ENCODE results near the gene TBC1D10A.

The TBC1D10A gene

DNA sequence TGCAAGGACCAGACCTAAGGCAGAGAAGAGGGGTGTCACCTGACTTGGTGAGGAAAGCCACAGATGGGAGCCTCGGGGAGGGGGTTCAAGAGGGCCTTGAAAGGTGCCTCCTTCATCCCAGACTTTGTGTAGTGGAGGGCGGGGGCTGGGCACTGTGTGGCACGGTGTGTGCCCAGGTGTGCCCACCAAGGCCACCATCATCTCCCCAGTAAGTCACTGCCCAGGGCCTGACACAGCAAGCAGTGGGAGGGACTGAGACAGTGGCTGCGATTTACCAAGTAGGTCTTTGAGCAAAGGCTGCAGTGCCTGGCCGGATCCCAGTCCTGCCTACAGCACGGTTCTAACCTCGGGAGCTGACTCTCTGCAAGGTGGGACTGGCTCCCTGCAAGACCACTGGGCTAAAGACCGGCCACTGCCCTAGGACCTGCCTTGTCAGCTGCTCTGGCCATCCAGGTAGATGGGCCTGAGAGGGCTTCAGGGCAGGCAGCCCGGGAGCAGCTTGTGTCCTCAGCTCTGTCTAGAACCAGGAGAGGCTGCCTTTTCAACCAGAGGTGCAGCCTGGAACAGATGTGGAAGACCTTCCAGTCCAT is 61.5 kb downstream of the TBC1D10A start:
- DNase-seq = no peak

DNA sequence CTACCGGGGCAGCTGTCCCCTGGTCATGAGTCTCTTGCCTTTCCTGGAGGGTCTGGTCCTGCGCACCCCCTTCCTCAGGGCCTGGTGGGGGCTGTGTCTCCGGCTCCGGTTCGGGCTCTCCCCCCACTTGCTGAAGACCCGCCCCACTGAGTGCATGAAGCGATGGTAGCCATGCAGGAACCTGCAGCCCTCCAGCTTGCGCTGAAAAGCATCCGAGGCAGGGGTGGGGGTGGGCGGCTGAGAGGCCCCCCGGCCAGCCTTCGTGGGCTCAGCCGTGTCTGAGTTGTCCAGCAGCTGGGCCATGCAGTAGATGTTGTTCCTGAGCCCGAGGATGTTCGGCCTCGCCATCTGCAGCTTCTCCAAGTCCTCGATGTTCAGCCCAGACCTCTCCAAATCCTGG is 62.9 kb downstream of the TBC1D10A start:
- DNase-seq = no peak

DNA sequence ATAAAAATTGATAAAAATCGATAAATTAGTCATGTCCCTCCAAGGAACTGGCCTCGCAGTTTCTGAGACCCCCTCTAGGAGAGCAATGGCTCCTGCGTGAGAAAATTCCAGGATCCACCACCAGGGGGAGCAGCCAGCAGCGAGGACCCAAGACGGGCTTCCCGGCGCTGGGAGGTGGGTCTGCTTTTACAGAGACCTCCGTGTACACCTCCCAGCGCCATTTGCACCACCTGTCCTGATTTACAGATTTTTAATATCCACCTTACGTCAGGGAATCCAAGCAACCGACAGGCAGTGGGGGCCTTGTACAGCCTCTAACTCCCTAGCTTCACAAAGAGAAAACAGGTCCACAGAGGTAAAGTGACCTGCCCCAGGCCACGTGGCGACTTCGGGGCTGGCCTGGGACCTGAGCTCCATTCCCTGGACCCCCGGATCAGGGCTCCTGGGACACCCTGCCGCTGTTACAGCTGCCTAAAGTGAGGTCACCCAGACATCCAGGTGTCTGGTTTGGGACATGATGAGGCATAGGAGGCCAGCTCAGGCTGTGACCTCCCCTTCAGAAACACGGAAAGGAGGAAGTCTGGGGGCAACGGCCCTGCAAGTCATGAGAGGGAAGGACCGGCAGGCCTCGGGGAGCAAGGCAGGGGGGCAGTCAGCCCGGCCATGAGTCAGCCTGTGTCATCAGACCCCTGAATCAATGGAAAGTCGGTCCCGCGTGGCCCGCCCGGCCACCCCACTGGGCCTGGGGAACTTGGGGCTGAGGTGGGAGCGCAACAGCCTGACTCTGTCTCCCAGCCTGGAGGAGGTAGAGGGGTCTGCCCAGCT is 63.6 kb downstream of the TBC1D10A start:
- peak; percentile 88 for DNase-seq

DNA sequence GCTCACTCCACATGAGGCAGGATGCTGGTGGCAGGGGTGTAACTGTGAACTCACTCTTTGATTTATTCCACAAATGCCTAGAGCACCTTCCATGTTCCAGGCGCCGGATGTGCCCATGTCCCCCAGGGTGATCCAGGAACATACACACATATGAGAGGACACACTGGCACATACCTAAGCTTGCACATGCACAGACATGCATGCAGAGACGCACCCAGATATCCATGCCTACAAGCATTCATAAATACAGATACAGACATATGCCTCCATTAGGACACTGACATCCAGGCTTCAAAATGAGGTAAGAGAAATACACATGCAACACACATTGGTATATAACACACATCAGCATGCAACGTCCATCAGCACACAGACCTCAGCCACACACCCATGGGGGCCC is 64.6 kb downstream of the TBC1D10A start:
- no peak for DNase-seq

DNA sequence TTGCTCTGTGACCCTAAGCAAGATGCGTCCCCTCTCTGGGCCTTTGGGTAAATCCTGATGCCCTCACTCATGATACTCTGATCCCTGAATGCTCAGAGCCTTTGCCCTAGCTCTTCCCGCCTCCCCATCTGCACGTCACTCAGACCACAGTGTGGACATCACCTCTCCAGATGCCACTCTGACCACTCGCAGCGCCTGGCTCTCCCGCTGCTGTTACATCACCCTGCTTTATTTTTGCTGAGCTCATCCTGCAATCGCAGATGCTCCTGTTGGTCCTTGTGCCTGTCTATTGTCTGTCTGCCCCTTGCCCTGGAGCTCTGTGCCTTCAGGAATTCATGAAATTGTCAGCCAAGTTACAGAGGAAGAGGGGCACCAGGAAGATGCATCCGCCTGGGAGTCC is 65.6 kb downstream of the TBC1D10A start:
- DNase-seq = no peak

DNA sequence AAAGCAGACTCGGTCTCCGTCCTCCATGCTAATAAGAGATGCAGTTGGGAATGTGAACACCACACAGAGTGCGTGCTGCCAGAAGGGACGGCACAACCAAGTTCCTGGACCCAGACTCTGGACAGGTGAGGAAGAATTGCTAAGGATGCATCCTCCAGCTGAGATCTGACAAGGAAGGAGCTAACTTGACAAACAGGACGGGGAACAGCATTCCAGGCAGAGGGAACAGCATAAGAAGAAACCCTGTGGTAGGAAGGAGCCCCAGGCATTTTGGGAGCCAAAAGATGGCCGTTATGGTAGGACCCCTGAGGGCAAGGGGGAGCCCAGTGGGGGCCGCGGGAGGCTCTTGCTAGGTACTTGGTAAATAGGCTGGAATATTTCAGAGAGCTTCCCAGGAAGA is 66.1 kb downstream of the TBC1D10A start:
- no peak for DNase-seq

DNA sequence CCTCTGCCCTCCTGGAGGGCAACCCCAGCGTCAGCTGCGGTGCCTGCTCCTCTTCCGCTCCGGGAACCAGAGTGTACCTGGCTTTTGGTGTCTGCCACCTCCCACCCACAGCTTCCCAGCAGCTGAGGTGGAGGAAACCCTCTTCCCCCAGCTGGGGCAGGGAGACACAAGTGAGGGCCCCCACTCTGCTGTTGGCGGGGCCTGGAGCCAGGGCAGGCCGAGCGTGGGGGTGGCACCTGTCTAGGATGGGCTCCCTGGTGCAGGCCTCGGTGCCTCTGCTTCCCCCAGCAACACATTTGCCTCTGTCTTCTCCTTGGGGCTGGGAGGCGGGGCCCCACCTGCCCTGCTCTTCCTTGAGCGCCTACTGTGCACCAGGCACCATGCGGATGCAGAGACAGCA is 66.5 kb downstream of the TBC1D10A start:
- DNase-seq = no peak

DNA sequence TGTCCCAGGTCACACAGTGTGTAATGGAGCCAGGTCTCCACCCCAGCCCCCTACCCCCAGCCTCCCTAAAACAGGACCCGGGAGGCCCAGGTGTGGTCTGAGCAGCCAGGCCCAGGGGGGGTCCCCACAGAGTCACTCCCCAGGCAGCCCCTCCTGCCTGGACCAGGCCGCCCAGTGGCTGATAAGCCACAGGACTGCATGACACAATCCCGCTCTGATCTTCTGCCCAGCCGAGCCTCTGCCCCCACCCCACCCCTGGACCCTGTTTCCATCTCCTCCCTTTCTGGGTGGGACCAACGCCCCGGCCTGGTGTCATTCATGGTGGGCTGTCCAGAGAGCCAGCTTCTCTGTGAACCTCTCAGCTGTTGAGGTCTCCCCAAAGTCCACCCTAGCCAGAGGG is 72.4 kb downstream of the TBC1D10A start:
- DNase-seq = no peak

DNA sequence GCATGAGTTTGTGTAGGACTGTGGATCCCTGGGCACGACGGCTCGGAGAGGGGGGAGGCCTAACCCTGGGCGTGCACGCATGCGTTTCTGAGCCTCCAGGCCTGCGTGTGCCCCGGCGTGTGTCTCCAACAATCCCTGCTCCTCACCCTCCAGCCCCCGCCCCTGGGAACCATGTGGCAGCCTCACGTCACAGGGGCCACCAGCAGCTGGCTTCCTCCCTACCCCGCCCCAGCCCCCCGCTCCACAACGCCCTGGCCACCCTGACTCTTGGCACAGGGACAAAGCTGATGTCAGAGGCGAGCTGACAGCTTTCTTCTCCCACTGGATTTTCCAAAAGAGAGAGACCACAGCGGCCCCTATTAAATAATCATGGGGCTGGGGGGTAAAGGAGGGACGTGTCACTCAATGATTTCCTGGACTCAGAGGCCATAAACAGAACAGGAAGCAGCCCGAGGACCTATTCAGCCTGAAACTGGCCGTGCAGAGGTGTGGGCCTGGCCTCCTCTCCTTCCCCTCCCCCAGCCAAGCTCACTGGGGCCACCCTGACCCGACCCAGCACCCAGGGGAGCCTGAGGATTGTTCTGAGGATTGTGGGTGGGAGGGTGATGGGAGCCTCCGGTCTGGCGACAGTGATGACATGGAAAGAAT is 73.4 kb downstream of the TBC1D10A start:
- no peak for DNase-seq

DNA sequence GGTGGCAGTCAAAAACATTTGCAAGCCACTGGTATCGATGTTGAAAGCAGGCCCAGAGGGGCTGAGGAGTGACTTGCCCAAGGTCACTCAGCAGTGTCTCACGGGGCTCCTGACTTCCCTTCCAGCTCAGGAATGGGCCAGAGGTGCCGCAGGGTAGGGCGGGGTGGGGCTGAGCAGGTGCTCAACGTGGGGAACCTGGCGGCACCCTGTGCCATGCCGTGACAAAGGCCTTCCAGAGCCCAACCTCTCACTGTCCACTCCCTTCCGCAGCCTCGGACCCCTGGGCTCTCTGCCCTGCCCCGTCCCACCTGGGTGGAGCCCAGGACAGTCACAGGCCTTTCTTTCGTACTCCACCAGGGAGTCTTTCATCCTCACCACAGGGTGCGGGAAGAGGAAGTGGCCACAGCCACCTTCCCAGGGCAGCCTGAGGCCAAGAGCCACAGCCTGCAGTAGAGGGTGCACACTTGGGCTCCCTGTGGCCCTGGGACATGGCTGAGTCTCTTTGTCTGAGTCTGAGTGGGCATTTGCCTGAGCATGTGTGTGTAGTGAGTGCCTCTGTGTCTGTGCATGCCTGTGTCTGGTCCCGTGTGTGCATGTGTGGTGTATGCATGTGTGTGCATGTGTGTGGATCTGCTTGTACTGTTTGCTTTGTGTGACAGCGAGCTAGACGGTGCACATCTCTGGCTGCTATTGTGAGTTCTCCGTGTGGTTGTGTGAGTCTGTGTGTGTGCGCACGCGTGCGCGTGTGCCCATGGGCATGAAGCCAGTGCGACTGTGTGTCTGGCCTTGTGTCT is 74.1 kb downstream of the TBC1D10A start:
- no peak for DNase-seq

DNA sequence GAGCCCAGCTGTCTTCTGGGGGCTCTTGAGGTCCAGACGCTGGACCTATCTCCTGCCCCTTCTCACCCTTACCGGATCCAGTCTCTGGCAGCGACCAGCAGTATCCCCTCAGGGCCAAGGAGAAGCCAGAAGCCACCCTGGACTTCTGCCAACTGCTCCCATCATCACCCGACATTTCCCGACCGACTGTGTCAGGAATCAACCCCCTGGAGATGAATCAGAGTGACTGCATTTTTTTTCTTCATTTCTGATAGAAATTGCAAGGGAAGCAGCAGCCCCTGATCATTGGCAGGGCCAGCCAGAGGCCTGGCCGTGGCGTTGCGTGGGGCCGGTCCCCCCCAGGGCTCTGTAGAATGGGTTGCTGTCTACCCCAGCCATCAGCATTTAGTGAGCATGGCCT is 75.0 kb downstream of the TBC1D10A start:
- no peak for DNase-seq

DNA sequence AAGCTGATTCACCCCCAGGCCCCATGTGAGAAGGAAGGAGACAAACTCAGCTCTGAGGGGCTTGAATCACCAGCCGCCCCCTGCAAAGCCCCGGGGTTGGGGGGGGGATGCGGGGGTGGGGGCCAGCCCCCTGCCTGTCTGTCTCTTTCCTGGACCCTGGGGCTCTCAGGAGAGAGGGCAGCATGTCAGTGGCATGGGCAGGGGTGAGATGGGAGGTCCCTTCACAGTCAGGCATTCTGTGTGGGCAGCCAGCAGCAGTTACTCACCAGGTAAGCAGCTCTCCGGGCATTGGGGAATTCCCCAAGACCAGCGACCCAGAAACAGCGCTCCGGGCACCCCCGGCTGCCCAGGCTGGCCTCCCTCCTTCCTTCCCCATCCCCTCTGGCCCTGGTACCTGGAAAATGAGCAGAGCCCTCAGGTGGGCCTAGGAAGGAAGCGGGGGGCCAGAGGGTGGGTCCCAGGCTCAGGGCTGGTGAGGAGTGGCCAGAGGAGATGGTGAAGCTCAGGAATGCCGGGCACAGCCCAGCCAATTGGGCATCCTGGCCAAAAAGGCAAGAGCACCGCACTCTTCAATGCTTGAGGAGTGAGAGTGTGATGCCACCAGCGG is 76.0 kb downstream of the TBC1D10A start:
- peak; percentile 69 for DNase-seq

DNA sequence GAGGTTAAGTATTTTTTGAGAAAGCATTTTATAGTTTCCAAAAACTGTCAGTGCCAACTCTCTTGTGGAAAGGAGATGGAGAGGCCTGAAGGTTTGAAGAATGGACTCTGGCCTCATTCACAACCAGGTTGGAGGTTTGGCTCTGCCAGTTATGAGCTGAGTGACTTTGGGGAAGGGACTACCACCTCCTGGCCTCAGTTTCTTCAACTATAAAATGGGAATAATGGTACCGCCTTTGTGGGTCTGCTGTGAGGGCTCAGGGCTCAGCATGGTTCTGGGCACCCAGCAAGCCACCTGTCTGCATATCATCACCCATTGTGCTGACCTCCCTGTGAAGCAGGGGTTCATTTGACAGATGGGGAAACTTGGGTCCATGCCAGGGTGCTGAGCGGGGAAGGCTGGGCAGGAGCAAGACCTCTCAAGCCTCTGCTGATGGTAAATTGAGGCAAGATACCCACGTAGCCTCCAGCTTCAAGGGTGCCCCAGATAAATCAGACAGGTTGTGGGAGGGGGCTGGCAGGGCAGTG is 76.6 kb downstream of the TBC1D10A start:
- no peak for DNase-seq

DNA sequence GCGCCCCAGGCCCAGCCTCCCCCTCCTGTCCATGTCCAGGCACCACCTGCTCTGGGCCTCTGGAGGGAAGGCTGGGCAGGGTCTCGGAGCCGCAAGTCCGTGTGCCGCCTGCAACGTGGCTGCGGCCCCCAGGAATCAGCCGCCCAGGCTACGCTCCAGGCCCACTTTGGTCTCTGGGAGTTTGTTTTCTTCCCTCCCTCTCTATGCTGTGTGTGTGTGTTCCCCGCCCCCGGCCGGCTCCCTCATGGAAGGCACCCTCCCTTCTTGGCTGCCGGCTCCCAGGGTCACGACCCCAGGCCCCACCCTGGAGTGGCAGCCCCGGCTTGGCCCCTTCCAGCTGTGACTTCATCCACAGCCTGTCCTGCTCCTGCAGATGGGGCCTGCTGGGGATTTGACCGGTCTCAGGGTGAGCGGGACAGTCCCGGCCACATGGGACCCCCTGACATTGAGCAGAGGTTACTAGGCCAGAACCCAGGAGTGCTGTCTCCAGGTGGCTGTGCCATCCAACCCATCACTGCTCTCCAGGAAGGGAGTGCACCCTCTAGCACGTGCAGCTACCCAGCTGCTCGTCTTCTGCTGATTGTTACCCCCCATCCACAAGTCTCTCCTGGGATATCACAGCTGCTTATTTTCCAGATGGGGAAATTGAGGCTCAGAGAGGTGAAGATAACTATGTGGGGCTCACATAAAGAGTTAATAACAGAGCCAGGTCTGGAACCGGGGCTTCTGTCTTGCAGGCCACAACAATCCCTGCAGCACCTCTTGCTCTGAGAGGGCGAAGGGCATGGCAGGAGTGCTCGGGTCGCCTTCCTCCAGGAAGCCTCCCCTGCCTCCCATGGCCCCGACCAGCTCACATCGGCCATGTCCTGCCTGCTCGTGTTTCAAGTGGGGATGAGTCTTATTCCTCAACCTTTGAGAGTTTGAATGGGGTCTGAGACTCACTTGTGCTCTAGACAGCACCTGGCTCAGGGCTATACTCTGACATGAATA is 77.4 kb downstream of the TBC1D10A start:
- no peak for DNase-seq

DNA sequence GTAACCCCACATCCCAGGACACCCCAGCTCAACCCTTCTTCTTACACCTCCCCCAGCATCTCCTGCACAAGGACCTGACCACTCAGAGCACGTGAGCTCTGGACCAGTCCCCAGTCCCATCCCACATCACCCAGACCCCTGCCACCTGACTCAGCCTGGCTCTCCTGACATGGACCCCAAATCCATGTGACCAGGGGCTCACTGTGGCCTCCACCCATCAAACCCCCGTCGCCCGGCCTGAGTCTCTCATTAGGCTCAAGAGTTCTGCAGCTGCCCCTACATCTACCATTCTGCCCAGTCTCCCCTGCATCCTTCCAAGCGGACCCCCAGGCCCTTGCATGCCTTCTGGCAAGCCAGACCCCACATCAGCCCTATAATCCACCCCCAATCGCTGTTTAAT is 78.3 kb downstream of the TBC1D10A start:
- DNase-seq = no peak

DNA sequence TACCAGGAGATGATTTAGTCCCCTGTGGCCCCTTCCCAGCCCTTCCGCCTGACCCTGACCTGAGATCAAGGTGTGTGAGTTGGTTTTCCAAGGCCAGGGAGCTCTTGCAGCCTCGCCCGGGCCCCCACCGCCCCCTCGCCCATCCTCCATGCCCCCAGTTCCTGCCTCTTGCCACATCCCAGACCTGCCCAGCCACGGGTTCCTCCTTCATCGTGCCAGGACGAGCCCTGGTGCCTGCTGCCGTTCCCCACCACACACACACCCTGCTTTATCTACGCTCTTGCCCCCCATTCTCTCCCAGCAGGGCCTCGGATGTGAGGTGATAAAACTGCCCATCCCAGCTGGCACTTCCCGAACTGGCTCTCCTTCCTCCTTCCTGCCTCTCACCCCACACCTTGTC is 78.8 kb downstream of the TBC1D10A start:
- no peak for DNase-seq

DNA sequence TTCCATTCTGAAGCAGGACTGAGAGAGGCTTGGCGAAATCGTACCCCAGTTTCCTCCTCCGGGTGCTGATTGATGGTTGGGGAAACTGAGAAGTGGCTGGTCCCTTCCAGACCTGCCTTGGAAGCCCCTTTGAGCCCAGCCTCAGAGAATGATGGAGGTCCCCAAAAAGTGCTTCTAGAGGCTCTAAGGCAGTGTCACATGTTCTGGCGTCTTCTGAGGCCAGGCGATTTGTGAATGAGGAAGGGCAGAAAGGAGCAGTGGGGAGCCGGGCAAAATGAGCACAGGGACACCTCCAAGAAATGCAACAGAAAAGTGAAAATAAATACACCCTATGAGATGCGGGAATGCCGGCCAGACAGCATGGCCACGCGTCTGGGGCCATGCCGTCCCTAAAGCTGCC is 79.2 kb downstream of the TBC1D10A start:
- DNase-seq = no peak

DNA sequence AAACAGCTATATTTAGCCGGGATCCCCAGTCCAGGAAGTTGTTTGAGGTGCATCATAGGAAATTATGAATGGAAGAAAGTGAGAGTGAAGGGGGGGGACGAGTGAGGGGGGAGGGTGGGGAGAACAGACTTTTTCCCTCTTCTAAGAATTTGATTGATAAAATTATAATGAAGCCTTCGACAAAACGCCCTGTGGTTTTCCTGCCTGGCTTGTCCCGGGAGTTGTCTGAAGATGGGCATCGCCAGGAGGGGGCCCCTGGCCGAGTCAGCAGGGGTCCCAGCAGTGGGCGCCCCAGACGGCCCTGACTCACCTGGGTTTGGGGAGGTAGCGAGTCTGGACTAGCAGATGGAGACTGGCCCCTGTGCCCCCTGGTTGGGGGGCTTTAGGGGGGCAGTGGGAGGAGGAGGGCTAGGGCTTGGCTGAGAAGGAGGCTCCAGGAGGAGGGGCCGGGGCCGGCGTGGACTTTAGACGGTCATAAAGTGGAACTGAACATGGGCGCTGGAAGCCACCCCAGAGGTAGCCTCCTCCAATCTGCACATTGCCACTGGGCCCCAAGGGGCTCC is 79.8 kb downstream of the TBC1D10A start:
- DNase-seq = no peak

DNA sequence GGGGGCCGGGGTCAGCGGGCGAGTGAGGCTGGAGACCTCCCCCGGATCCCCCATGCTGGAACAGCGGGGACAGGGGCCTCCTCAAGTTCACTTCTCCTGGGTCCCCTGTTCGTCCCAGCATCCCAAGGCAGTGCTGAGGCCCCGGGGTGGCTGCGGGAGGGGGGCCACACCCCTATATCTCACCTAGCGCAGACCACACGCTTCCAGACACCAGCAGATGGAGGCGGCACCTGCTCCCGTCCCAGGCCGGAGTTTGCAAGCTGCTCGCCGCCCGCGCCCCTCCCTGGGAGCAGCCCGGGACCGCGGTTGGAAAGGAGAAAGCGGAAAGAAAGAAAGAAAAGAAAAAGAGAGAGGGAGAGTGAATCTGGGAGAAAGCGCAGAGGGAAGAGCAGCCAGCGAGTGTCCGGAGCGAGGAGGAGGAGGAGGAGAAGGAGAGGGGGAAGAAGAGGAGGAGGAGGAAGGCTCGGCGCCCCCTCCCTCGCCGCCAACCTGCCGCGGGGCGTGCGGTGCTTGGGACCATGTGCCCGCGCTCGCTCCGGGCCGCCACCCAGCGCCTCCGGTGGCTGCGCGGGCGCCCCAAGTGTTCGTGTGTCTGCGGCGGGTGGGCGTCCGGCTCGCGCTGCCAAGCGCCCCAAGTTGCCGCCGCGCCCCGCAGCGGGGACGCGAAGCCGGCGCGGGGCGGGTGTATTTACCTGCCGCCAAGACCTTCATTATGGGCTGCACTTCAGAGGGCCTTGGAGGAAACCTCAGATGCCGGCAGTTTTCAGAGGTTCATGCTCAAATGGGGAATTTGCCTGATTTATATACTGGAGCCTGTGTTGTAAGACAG is 80.5 kb downstream of the TBC1D10A start, which contains the start of gene LIF:
LIF (minus strand) TSS at position 775 of the 829 bp plus-strand sequence; CDS start at position 711, 64 bp downstream.
- peak; percentile 75 for DNase-seq
